Measurements from ENCODE around the gene SP9. TPM values are rescaled to one million over a fixed set of nuclear protein-coding genes. Genes with fewer than 3 reads are reported as not detected.

SP9 gene
- total RNA-seq, 4 donors from 2014 or later = not detected

DNA sequence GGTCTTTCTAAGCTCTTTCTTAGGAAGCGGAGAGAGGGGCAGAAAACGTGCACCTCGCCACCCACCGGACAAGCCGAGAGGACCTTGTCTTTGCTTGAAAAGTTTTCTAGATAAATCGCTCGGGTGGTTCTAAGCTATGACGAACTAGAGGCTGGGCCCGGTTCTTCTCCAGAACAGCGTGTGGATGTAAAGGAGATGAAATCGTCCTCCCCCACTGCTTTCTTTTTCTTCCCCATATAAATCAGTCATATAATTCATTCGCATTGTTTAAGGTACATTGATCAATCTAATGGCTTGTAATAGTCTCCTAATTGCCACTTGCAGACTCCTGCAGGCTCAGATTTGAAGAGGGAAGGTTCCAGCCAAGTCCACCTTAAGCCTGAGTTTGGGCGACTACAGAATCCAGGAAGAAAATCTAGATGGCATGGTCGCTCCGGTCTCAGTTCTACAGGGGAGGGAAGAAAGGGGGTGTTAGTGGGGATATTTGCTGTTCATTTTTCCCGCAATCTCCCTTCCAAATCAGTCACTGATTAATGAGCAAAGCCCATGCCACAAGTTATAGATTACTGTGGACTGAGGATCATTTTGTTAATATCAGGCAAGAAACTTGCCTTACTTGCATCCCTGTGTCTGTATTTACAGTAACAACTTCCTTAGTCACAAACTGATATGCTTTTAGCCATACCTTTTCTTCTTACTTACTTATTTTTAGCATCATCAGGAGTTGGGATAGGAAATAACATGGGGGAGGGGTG is 5.6 kb upstream of the SP9 start:
- DNase-seq (ENCODE audit: low spot score) (no peak), ATAC-seq (ENCODE audit: low FRiP score) (no peak)
- TF ChIP-seq, protein P1, sequence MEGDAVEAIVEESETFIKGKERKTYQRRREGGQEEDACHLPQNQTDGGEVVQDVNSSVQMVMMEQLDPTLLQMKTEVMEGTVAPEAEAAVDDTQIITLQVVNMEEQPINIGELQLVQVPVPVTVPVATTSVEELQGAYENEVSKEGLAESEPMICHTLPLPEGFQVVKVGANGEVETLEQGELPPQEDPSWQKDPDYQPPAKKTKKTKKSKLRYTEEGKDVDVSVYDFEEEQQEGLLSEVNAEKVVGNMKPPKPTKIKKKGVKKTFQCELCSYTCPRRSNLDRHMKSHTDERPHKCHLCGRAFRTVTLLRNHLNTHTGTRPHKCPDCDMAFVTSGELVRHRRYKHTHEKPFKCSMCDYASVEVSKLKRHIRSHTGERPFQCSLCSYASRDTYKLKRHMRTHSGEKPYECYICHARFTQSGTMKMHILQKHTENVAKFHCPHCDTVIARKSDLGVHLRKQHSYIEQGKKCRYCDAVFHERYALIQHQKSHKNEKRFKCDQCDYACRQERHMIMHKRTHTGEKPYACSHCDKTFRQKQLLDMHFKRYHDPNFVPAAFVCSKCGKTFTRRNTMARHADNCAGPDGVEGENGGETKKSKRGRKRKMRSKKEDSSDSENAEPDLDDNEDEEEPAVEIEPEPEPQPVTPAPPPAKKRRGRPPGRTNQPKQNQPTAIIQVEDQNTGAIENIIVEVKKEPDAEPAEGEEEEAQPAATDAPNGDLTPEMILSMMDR (IDR thresholded peaks at IDR 0.05) = no peak

GRCh38 chr2:174330945-174331594 is 3.7 kb upstream of the SP9 start:
- DNase-seq (ENCODE audit: low spot score) (no peak), ATAC-seq (ENCODE audit: low FRiP score) (no peak)
- TF ChIP-seq, protein P1 (IDR thresholded peaks at IDR 0.05) = no peak

- TF ChIP-seq, protein P1 (IDR thresholded peaks at IDR 0.05) = no peak
- DNase-seq (ENCODE audit: low spot score) = no peak
- no peak for ATAC-seq (ENCODE audit: low FRiP score)
Observed at GRCh38 chr2:174331595-174332216, 3.0 kb upstream of the SP9 start.

DNA sequence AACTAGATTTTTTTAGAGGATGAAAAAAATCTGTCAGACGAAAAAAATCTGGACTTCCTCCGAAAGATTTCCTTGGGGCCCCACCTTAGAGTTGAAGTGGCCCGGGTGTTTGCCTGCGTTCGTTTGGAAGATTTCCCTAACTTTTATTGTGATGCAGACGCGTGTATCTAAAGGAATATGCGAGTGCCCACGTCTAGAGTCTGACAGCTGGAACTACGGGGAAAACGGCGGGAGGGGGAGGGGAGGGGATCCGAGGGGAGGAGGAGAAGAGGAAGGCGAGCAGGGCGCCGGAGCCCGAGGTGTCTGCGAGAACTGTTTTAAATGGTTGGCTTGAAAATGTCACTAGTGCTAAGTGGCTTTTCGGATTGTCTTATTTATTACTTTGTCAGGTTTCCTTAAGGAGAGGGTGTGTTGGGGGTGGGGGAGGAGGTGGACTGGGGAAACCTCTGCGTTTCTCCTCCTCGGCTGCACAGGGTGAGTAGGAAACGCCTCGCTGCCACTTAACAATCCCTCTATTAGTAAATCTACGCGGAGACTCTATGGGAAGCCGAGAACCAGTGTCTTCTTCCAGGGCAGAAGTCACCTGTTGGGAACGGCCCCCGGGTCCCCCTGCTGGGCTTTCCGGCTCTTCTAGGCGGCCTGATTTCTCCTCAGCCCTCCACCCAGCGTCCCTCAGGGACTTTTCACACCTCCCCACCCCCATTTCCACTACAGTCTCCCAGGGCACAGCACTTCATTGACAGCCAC is 2.4 kb upstream of the SP9 start:
- DNase-seq (ENCODE audit: low spot score) = no peak
- TF ChIP-seq, protein P1 (IDR thresholded peaks at IDR 0.05) = no peak
- no peak for ATAC-seq (ENCODE audit: low FRiP score)

DNA sequence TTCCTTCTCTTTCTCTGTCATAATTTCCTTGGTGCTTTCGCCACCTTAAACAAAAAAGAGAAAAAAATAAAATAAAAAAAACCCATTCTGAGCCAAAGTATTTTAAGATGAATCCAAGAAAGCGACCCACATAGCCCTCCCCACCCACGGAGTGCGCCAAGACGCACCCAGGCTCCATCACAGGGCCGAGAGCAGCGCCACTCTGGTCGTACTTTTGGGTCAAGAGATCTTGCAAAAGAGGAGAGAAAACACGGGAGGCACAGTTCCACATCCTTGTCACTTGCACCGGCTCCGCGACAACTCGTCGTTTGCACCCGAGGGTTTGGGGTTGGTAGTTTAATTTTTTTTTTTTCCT is 1.8 kb upstream of the SP9 start:
- TF ChIP-seq, protein P1 (IDR thresholded peaks at IDR 0.05) = no peak
- DNase-seq (ENCODE audit: low spot score) (no peak), ATAC-seq (ENCODE audit: low FRiP score) (no peak)

DNA sequence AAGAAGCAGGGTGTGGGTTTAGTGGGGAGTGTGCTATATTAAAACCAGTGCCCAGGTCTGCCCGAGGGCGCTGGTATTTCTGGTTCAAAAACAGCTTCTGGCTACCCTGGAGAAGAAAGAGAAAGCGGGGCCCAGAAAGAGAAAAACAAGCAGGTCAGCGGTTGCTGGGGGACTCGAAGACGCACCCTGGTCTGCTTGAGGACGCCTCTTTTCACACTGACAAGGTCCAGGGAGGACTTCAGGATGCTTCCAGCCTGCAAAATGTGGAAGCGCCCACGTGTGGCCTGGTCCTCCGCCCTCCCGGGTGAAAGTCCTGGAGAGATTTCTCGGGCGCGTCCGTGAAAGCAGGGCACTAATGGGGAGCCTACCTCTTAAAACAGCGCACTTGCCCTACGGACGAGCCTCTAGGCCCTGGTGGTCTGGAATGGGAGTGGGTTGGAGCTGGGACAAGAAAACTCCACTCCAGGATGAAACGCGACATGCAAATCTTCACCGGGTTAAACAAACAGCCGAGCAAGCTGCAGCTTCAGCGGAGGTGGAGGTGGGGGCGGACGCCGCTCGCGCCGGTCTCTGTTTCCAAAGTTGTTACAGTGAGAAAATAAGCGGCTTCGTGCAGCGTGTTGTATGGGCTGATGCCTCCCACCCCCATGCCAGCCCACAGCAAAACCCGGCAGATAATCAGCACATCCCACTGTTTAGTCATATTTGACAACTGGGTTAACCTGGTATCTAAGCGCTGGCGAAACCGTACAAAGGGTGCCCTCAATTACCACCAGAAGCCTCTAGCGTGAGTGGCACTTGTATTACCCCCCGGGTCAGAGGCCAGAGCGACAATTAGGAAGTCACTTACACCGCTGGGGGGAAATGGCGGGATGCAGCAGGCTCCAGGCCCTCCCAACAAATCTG is 1.1 kb upstream of the SP9 start:
- TF ChIP-seq, protein P1 (IDR thresholded peaks at IDR 0.05) = no peak
- DNase-seq (ENCODE audit: low spot score) (no peak), ATAC-seq (ENCODE audit: low FRiP score) (no peak)

Data from omental fat pad (tissue), 4 donors.